Measurements from ENCODE around the gene SNRNP70.

Gene SNRNP70

DNA sequence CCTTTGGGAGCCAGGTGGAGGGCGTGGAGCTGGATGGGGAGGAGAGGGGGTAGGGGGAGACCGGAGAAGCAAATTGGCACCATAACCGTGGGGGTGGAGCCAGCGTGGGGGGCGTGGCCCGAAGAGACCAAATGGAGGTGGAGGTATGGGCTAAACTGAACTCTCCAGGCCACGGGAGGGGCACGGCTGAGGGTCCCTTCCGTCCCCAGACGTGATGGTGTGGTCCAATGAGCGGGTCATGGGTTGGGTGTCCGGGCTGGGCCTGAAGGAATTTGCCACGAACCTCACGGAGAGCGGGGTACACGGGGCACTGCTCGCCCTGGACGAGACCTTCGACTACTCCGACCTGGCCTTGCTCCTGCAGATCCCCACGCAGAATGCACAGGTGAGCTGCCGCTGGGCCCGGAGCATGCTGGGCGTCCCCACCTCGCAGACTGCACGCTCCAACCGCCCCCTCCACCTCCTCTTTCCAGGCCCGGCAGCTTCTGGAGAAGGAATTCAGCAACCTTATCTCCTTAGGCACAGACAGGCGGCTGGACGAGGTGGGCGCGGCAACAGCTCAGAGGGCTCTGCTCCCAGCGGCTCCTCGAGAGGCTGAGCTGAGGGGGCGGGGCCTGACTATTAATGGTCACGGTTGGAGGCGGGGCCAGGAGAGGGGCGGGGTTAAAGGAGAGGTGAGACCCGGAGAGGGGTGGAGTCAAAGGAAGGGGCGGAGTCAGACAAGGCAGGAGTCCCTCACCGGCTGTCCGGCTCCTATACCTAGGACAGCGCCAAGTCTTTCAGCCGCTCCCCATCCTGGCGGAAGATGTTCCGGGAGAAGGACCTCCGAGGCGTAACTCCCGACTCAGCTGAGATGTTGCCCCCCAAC lies 63.8 kb downstream of the SNRNP70 start:
- peak; percentile 94 for DNase-seq (ENCODE audit: low spot score)

- DNase-seq (ENCODE audit: low spot score), result peak; percentile 84
Measured at GRCh38 chr19:49149652-49150105, 64.4 kb downstream of the SNRNP70 start.

DNA sequence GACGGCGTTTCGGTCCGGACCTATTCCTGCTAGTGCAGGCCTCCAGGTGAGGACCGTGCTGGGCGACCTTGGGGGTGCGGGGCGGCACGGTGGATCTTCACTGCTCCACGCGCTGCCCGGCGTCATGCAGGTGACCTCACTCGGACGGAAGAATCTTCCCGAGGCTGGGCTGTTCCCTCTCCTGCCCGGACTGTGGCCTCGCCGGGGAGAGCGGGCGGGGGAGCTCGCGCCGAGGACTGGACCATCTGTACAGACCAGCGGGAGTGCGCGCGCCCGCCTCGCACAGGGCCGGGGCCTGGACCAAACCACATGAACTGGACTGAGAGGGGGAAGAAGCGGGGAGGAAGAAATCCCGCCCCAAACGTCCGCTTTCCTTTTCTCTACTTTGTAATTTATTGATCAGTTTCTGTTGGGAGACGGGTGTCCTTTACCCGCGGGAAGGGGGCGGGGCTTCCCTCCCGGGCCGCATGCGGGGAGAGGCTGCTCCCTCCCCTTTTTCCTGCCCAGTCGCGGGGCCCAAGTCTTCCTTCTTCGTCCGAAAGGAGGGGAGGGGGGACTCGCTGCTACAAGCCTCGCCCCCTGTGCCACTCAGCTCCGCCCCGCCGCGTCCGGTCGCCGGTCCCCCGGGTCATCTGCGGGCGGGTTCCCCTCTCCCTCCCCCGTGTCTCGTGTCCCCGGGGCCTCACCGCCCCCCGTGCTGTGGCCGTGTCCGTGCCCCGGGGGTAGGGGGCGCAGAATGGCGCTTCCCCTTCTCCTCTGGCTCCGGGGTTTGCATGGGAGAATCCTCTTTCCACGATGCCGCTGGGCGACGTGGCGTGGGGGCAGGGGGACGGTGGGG lies 65.1 kb downstream of the SNRNP70 start:
- DNase-seq (ENCODE audit: low spot score), result peak; percentile 82

- no peak for DNase-seq (ENCODE audit: low spot score)
Measured at GRCh38 chr19:49150944-49151243, 65.6 kb downstream of the SNRNP70 start.

- DNase-seq (ENCODE audit: low spot score), result peak; percentile 65
Measured at GRCh38 chr19:49151267-49152118, 66.2 kb downstream of the SNRNP70 start.

- no peak for DNase-seq (ENCODE audit: low spot score)
Measured at GRCh38 chr19:49152119-49152550, 66.9 kb downstream of the SNRNP70 start.

- DNase-seq (ENCODE audit: low spot score), result no peak
Measured at GRCh38 chr19:49153167-49153809, 68.0 kb downstream of the SNRNP70 start.

DNA sequence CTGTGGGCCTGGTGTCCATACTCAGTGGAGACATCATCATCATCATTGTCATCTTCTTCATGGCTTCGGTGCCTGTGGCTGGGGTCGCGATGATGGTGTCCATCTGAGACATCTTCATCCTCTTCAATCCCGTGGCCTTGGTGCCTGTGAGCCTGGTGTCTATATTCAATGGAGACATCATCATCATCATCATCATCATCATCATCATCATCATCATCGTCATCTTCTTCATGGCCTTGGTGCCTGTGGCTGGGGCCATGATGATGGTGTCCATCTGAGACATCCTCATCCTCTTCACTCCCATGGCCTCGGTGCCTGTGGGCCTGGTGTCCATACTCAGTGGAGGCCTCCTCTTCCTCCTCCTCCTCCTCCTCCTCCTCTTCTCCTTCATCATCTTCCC lies 69.0 kb downstream of the SNRNP70 start:
- DNase-seq (ENCODE audit: low spot score), result no peak

- no peak for DNase-seq (ENCODE audit: low spot score)
Measured at GRCh38 chr19:49155005-49155819, 70.0 kb downstream of the SNRNP70 start, which contains the start of gene HRC. HRC (minus strand) TSS chr19:49155396; CDS start chr19:49155237, 159 bp downstream.

- DNase-seq (ENCODE audit: low spot score), result no peak
Measured at GRCh38 chr19:49155820-49156346, 70.6 kb downstream of the SNRNP70 start.

DNA sequence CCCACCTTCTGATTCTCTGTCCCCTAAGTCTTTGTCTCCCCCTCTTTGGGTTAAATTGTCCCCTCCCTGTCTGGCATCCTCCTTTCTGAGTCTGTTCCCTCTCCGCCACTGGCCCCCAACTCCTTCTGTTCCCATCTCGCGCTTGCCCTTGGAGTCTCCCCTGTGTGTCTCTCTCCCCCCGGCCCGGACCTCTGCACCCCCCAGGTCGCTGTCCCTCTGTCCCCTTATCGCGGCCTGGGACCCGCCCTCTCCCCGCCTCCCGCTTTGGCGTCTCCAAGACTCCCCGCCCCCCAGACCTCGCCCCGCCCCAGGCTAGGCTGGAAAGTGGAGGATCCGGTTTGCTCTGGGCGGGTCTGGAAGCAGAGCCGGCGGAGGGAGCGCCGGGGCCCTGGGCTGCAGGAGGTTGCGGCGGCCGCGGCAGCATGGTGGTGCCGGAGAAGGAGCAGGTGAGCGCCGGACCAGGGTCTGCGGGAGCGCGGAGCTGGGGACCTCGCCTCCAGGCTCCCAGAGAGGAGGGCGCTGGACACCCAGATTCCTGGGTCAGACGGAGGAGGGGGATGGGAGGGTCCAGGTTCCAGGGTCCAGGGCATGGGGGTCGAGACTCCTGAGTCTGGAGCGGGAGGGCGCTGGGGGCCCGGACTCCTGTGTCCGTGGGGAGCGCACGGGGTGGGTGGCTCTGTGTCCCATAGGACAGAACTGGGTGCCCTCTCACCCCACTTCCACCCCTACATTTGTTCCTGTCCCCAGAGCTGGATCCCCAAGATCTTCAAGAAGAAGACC lies 72.4 kb downstream of the SNRNP70 start, which contains the start of gene TRPM4:
Gene TRPM4 (plus strand): TSS at position 348 of the 780 bp plus-strand sequence. CDS start 75 bp downstream, at position 423.
- DNase-seq (ENCODE audit: low spot score), result peak; percentile 93
